Right lobe of liver (tissue), 4 donors: Measurements from ENCODE around the gene NSD1.
"Not testable (repeated sequence)": the region's sequence is repeated elsewhere in the genome, so short reads cannot be mapped to it uniquely, and the experiment has no call there.

Experiments used
- POLR2A ChIP-seq: fragments of 450-650 bp; IDR thresholded peaks from one replicate; pipeline ENCODE4 v1.6.1; 2017; ENCODE audit warnings: antibody characterized with exemption, mild to moderate bottlenecking
- TF ChIP-seq, protein P1 (sequence below), 4 donors: fragments of 200-600 bp in 3 of 4; fragments of 450-650 bp in 1 of 4; IDR thresholded peaks; one replicate each; pipeline versions ENCODE4 v1.5.1 to v1.8.0; 2016 to 2022; ENCODE audit warnings: antibody characterized with exemption in 4 of 4, mild to moderate bottlenecking in 2 of 4
- donor health status: DM: no; HTN: no; CAD: no.
- donor health status: DM: no; HTN: no; CAD: no.
- donor health status: DM: no; HTN: yes; CAD: no.

DNA sequence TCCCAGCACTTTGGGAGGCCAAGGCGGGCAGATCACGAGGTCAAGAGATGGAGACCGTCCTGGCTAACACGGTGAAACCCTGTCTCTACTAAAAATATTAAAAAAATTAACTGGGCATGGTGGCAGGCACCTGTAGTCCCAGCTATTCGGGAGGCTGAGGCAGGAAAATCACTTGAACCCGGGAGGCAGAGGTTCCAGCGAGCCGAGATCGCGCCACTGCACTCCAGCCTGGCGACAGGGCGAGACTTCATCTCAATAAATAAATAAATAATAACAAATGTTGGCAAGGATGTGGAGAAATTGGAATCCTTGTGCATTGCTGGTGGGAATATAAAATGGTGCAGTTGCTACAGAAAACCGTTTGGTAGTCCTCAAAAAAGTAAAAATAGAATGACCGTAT lies 209.4 kb downstream of the NSD1 start:
- TF ChIP-seq, protein P1, sequence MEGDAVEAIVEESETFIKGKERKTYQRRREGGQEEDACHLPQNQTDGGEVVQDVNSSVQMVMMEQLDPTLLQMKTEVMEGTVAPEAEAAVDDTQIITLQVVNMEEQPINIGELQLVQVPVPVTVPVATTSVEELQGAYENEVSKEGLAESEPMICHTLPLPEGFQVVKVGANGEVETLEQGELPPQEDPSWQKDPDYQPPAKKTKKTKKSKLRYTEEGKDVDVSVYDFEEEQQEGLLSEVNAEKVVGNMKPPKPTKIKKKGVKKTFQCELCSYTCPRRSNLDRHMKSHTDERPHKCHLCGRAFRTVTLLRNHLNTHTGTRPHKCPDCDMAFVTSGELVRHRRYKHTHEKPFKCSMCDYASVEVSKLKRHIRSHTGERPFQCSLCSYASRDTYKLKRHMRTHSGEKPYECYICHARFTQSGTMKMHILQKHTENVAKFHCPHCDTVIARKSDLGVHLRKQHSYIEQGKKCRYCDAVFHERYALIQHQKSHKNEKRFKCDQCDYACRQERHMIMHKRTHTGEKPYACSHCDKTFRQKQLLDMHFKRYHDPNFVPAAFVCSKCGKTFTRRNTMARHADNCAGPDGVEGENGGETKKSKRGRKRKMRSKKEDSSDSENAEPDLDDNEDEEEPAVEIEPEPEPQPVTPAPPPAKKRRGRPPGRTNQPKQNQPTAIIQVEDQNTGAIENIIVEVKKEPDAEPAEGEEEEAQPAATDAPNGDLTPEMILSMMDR (IDR thresholded peaks at IDR 0.05): not testable (repeated sequence)
- not testable (repeated sequence) for TF ChIP-seq POLR2A
